H4 (cell line): ENCODE measurements around the gene GPX7. TPM values are rescaled to one million over a fixed set of nuclear protein-coding genes. Genes with fewer than 3 reads are reported as not detected.

Experiments
- DNase-seq: peaks from one replicate; pipeline ENCODE4 v3.0.0-alpha.2; 2015; ENCODE audit warnings: low spot score
- total RNA-seq: library from RNA; depleted of rRNA; stranded (reverse); fragments of >200 nt; shearing (Covaris generic); gene quantifications from 2 replicates; pipeline ENCODE4 v1.2.3, GENCODE V29; 2014; rRNA removed

The GPX7 gene
- total RNA-seq, 1 experiment from 2014 or later = 0.14 TPM

DNA sequence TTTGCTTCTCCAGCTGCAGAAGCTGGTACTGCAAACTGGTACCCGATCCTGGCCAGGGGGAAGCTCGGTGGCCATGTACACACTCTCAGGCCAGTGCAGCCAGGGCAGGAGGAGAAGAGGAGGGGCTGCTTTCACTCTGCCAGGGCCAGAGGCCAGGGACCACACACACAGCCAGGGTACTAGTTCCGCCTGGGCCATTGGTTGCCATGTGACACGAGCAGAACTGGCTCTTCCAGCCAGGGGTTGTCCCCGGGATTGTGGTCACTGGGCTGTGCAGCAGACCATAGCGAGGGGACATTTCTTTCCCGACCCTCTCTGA lies 27.1 kb downstream of the GPX7 start:
- DNase-seq = no peak

DNA sequence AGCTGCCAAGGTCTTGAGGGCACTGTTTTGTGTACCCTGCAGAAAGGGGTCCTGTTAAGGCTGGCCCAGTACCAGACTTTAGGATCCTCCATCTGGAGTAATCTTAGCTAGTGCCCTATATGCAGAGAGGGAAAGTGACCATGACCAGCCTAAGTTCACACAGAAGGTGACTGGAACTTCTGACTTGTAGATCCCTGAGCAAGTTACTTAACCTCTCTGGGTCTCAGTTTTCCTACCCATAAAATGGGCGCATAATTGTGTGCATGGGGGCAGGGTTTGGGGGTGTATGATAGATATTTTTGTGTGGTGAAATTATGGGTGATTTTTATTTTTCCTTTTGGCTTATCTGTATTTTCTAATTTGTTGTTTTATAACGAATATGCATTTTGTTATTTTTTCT lies 27.5 kb downstream of the GPX7 start:
- no peak for DNase-seq

- DNase-seq = no peak
These were observed 29.7 kb downstream of the GPX7 start for GRCh38 chr1:52631759-52632331.

DNA sequence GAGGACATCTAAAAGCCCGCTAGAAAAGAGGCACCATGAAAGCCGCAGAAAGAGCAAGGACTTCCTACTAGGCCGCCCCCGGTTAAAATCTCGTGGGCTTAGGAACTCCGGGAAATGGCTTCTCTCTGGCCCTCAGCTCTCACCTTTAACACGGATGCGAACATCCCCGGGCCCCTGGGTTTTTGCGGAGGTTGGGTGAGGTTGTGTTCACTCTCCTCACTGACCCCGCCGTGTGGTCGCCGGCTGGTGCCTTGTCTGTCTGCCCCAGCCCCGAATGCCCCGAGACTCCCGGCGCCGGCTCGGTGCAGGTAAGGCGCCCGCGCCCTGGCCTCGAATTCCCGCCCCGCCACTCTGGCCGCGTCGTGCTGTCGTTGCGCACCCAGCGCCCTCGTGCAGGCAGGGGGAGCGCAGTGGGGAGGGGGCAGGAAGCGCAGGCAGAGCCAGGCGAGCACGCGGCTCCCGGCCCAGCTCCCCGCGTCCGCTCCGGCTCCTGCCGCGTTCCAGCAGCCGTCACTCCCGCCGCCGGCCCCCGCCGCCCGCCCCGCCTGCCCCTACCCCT lies 30.6 kb downstream of the GPX7 start, which contains the start of gene SHISAL2A:
Gene SHISAL2A (plus strand): TSS at position 437 of the 559 bp plus-strand sequence. CDS start 326 bp downstream, outside the sequence.
- DNase-seq = no peak

- DNase-seq = no peak
These were observed 31.2 kb downstream of the GPX7 start for GRCh38 chr1:52633291-52633754.

DNA sequence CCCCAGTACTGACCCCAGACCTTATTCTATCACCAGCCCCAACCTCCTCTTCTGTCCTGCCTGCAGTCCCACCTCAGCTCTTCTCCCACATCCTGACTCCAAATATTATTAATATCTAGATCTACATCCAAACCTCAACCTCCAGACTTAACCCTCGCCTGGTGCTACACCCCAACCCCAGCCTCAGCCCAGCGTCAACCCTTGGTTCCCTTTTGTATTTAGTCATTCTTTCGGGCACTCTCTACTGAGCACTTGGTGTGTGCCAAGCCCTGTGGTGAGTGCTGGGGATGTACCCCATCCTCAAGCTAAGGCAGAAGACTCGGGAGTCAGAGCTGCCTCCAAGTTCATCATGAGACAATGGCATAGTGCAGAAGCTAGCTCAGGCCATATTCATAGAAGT lies 31.9 kb downstream of the GPX7 start:
- DNase-seq = no peak

GRCh38 chr1:52635321-52636089 lies 33.3 kb downstream of the GPX7 start:
- no peak for DNase-seq

DNA sequence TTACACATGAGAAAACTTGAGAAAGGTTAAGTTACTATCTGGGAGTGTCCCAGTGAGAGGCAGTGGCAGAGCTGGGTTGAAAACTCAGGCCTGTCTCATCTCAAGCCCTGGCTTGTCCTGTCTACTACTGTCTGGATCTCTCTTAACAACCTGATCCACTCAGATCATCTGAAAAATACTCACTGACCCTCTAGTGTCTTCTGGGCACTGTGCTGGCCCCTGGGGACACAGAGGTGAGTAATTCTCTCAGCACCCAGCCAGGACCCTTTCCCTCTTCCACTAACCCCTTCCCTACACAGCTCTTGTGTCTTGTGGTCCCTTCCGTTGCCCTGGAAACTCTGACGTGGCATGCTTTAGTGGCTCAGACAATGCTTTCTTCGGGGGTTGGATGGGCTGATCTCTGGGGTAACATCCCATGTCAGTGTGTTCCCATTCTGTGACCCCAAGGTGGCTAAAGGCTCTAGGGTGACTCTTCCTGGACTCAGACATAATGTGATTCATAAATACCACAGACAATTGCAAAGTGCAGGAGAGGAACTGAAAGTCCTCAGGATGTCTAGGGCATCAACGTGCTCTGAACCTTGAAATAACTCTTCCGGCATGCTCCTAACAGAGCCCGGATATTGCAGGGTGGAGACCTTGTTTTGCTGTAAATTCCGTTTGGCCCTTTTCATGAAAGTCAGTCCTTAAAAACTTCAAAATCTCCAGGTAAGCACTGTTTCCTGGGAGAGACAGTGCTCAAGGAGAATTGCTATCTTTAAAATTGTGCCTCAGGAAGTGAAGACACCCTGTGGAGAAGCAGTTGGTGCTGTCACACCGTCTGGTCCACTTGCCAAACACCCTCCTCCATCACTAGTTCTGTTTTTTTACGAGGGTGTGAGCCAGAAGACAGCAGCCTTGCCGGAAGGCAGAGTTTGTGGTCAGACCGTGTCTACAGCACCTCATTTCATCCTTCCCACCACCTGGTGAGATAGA lies 34.8 kb downstream of the GPX7 start:
- DNase-seq = no peak

DNA sequence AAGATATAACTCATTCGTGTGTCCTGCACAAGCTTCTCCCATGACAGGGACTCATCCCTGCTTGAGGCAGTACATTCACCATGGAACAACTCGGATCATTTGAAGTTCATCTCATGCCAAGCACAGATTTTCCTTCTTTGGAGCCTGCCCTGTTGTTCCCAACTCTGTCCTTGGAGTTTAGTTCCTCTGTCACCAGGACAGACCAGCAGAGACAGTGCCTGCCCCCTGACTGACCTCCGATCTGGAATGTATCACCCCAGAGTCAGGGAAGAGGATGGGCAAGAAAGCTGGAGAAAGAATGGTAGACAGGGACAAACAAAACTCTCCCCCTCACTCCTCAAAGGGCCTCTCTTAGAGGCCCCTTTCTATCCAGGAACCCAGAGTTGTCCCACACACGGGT lies 35.8 kb downstream of the GPX7 start:
- no peak for DNase-seq

- DNase-seq = no peak
These were observed 38.5 kb downstream of the GPX7 start for GRCh38 chr1:52640697-52641096.

GRCh38 chr1:52641307-52641706 lies 39.1 kb downstream of the GPX7 start:
- DNase-seq = no peak

DNA sequence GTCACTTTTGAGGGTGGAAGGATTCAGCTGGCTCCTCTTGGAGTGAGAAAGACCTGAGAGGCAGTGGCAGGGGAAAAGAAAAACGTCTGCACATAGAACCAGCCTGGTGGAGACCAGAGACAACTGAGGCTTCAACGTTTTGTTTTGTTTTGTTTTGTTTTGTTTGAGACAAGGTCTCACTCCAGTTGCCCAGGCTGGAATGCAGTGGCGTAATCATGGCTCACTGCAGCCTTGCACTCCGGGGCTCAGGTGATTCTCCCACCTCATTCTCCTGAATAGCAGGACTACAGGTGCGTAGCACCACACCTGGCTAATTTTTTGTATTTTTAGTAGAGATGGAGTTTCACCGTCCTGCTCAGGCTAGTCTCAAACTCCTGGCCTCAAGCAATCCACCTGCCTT lies 43.1 kb downstream of the GPX7 start:
- DNase-seq = no peak

DNA sequence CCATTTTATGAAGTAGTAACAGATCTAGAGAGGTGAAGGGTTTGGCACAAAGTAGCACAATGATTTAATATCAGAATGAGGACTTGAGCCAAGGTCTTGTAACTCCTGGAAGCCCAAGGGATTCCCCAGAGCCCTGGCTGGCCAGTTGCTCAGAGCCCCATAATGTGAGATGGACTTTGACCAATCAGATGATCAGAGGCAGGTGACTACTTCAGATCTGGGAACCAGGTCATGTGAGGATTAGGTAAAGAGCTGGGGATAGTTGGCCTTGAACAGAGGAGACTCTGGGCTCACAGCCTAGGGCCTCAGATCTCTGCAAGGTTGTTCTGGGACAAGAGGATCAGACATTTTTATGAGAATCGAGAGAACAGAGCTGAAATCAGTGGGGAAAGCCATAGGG lies 49.7 kb downstream of the GPX7 start:
- DNase-seq = no peak

GRCh38 chr1:52653207-52653849 lies 51.2 kb downstream of the GPX7 start:
- no peak for DNase-seq

DNA sequence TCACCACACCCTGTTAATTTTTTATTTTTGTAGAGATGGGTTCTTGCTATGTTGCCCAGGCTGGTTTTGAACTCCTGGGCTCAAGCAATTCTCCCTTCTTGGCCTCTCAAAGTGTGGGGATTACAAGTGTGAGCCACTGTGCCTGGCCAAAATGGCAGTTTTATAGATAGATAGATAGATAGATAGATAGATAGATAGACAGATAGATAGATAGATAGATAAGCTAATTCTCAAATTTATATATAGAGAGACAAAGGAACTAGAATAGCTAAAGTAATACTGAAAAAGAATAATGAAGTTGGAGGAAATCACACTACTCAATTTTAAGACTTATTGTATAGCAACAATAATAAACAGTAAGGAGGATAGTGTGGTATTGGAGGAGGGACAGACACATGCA lies 51.9 kb downstream of the GPX7 start:
- no peak for DNase-seq

- no peak for DNase-seq
These were observed 55.5 kb downstream of the GPX7 start for GRCh38 chr1:52657702-52658101.

Other genes with a start within 250 kb of the GPX7 start
- gene CC2D1B, start 236.2 kb upstream of the GPX7 start, total RNA-seq = 19.9 and 23.0 TPM in 2 replicates
- 29.4 and 31.1 TPM in 2 replicates for gene ORC1, start 197.9 kb upstream of the GPX7 start, total RNA-seq
- gene PRPF38A, start 197.8 kb upstream of the GPX7 start, total RNA-seq = 9.7 and 15.0 TPM in 2 replicates
- gene TUT4, start 49.3 kb upstream of the GPX7 start, total RNA-seq = 16.4 and 25.3 TPM in 2 replicates
- not detected in 2 replicates for gene SHISAL2A, start 30.8 kb downstream of the GPX7 start, total RNA-seq
- gene COA7, start 96.0 kb downstream of the GPX7 start, total RNA-seq = 15.9 and 16.6 TPM in 2 replicates
- 23.9 and 24.9 TPM in 2 replicates for gene ZYG11B, start 124.1 kb downstream of the GPX7 start, total RNA-seq
- gene ZYG11A, start 240.4 kb downstream of the GPX7 start, total RNA-seq = 3.1 and 4.5 TPM in 2 replicates